ENCODE results near the gene KRT85. TPM values are rescaled to one million over a fixed set of nuclear protein-coding genes. Genes with fewer than 3 reads are reported as not detected.

KRT85 gene
- total RNA-seq, 1 donor from 2014 or later: not detected

DNA sequence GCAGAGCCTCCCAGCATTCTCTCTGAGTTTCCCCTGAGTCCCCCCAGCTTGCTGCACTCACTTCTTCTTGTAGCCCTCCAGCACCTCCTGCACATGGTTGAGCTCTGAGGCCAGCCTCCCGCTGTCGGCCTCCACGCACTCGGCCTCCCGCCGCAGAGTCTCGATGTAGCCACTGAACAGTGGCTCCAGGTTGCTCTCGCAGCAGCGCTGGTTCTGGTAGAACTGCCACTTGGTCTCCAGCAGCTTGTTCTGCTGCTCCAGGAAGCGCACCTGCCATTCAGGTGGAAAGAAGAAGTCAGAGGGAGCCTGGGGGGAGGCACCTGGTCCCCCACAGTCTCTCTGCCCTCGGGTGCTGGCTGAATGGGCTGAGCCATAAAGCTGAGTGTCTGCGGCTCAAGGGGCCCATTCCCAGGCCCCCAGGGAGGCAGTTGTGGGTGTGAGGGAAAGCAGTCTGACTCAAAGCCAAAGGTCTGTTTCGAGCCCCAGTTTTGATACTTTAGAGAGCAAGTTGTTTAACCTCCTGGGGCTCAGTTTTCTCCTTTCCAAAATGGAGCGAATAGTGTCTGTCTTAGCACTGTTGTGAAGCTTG, 2.3 kb downstream of the KRT85 start:
- Mint-ChIP-seq H3K27ac (ENCODE audit: unreplicated experiment) (no peak overlapping the region), H3K4me3 (ENCODE audit: unreplicated experiment) (no peak overlapping the region)

DNA sequence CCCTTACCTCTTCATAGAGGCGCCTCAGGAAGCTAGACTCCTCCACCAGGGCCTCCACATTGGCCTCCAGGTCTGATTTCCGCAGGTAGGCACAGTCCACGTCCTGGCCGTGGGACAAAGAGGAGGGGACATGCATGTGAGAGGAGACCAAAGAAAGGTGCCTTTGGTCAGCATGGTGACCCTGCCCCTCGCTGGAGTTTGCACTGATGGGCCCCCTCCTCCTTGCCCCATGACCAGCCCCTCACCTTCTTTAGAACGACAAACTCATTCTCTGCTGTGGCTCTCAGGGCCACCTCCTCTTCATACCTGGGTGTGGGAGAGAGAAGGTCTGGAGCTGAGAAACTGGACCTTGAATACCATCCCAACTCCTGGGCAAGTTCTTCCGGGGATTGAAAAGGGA, 3.2 kb downstream of the KRT85 start:
- Mint-ChIP-seq H3K27me3 (ENCODE audit: unreplicated experiment) (peaks cover 10% of the 10 kb centered on the region), H3K4me1 (ENCODE audit: unreplicated experiment) (peaks cover 4% of the 10 kb centered on the region), H3K27ac (ENCODE audit: unreplicated experiment) (no peak overlapping the region), H3K36me3 (ENCODE audit: low read depth, unreplicated experiment) (no peaks in the 10 kb centered on the region), H3K4me3 (ENCODE audit: unreplicated experiment) (no peak overlapping the region), H3K9me3 (ENCODE audit: unreplicated experiment) (no peaks in the 10 kb centered on the region)
- TF ChIP-seq CTCF (IDR thresholded peaks at IDR 0.05; ENCODE audit: unreplicated experiment): no peak
- DNase-seq (ENCODE audit: low spot score): no peak

More for the DNA sequence above, 2.3 kb downstream of the KRT85 start:
- Mint-ChIP-seq H3K27me3 (ENCODE audit: unreplicated experiment) (peaks cover 7% of the 10 kb centered on the region), H3K36me3 (ENCODE audit: low read depth, unreplicated experiment) (no peaks in the 10 kb centered on the region), H3K4me1 (ENCODE audit: unreplicated experiment) (no peaks in the 10 kb centered on the region), H3K9me3 (ENCODE audit: unreplicated experiment) (no peaks in the 10 kb centered on the region)
- TF ChIP-seq CTCF (IDR thresholded peaks at IDR 0.05; ENCODE audit: unreplicated experiment): no peak
- no peak for DNase-seq (ENCODE audit: low spot score)

DNA sequence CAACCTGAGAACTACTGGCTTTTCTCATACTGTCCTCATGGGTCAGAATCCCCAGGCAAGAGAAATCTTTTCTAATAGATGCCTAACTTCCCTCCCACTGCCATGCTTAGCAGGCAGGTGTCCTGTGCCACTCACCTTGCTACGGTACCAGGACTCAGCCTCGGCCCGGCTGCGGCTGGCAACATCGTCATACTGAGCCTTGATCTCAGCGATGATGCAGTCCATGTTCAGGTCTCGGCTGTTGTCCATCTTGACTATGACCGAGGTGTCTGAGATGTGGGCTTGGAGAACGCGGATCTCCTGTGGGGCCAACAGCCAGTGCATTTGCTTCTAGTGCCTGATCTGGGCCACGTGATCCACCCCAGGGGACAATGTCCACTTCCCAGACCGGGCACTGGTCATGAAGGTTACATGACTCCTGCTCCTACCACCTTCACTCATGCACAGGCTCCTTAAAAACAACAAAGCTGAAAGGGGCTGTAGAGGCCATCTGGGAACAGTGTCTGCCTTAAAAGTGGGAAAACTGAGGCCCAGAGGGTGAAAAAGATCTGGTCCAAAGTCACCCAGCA, 4.1 kb downstream of the KRT85 start:
- no peaks in the 10 kb centered on the region for H3K9me3 Mint-ChIP-seq (ENCODE audit: unreplicated experiment)
- peaks cover 10% of the 10 kb centered on the region for H3K27me3 Mint-ChIP-seq (ENCODE audit: unreplicated experiment)
- DNase-seq (ENCODE audit: low spot score): no peak
- H3K4me3 Mint-ChIP-seq (ENCODE audit: unreplicated experiment): no peak overlapping the region
- peaks cover 8% of the 10 kb centered on the region for H3K4me1 Mint-ChIP-seq (ENCODE audit: unreplicated experiment)
- no peaks in the 10 kb centered on the region for H3K36me3 Mint-ChIP-seq (ENCODE audit: low read depth, unreplicated experiment)
- no peak for TF ChIP-seq CTCF (IDR thresholded peaks at IDR 0.05; ENCODE audit: unreplicated experiment)
- no peak overlapping the region for H3K27ac Mint-ChIP-seq (ENCODE audit: unreplicated experiment)

GRCh38 chr12:52362118-52362726, 5.1 kb downstream of the KRT85 start:
- H3K9me3 Mint-ChIP-seq (ENCODE audit: unreplicated experiment): no peaks in the 10 kb centered on the region

More at GRCh38 chr12:52362118-52362726, 5.1 kb downstream of the KRT85 start:
- Mint-ChIP-seq H3K27ac (ENCODE audit: unreplicated experiment) (no peak overlapping the region), H3K36me3 (ENCODE audit: low read depth, unreplicated experiment) (no peaks in the 10 kb centered on the region), H3K27me3 (ENCODE audit: unreplicated experiment) (peaks cover 12% of the 10 kb centered on the region), H3K4me3 (ENCODE audit: unreplicated experiment) (no peak overlapping the region), H3K4me1 (ENCODE audit: unreplicated experiment) (peaks cover 8% of the 10 kb centered on the region)
- peak; percentile 33 for DNase-seq (ENCODE audit: low spot score)
- TF ChIP-seq CTCF (IDR thresholded peaks at IDR 0.05; ENCODE audit: unreplicated experiment): no peak
